Skeletal muscle tissue (tissue), 4 donors: ENCODE measurements around the gene SIGLEC9. TPM values are rescaled to one million over a fixed set of nuclear protein-coding genes. Genes with fewer than 3 reads are reported as not detected.
"Not testable (repeated sequence)": the region's sequence is repeated elsewhere in the genome, so short reads cannot be mapped to it uniquely, and the experiment has no call there.

Experiments used
- H3K27ac ChIP-seq: one replicate; pipeline ENCODE4 v1.7.0; 2013; ENCODE audit warnings: mild to moderate bottlenecking, low read depth, low read length, inconsistent platforms
- H3K27me3 ChIP-seq, 3 donors: one replicate each; pipeline ENCODE4 v1.7.0; 2013; ENCODE audit warnings: low read length in 3 of 3; ENCODE audit not compliant: control insufficient read depth in 3 of 3, insufficient read depth in 3 of 3
- H3K36me3 ChIP-seq, 3 donors: one replicate each; pipeline ENCODE4 v1.7.0; 2013; ENCODE audit warnings: low read length in 3 of 3; ENCODE audit not compliant: control insufficient read depth in 3 of 3, insufficient read depth in 3 of 3
- H3K4me1 ChIP-seq, 3 donors: one replicate each; pipeline ENCODE4 v1.7.0; 2013; ENCODE audit warnings: low read length in 3 of 3, mild to moderate bottlenecking in 3 of 3; ENCODE audit not compliant: control insufficient read depth in 3 of 3, insufficient read depth in 3 of 3
- H3K4me3 ChIP-seq, 3 donors: one replicate each; pipeline ENCODE4 v1.7.0; 2013; ENCODE audit warnings: low read length in 3 of 3
- H3K9ac ChIP-seq, 3 donors: one replicate each; pipeline ENCODE4 v1.7.0; 2013; ENCODE audit warnings: low read length in 3 of 3, mild to moderate bottlenecking in 3 of 3, moderate library complexity in 2 of 3, low read depth in 1 of 3
- H3K9me3 ChIP-seq, 3 donors: one replicate each; pipeline ENCODE4 v1.7.0; 2013; ENCODE audit warnings: low read length in 3 of 3; ENCODE audit not compliant: control insufficient read depth in 3 of 3
- total RNA-seq: library from RNA; depleted of rRNA; stranded (reverse); fragments of >200 nt; gene quantifications from one replicate; pipeline ENCODE4 v1.2.3, GENCODE V29; 2014
- donor health status: Osteomylitis.

Gene SIGLEC9
- total RNA-seq, 1 donor from 2014 or later: under 0.01 TPM

GRCh38 chr19:51139299-51140014, 14.8 kb downstream of the SIGLEC9 start:
- no peaks in the 10 kb centered on the region for H3K36me3 ChIP-seq
- peaks cover 0 to 2% (median 0%) of the 10 kb centered on the region in 3 donors for H3K9me3 ChIP-seq
- H3K4me3 ChIP-seq: no peak overlapping the region
- peak overlapping the region; percentile 69 for H3K27ac ChIP-seq
- no peak overlapping the region for H3K9ac ChIP-seq
- H3K27me3 ChIP-seq: peaks cover 0 to 23% (median 9%) of the 10 kb centered on the region in 3 donors
- H3K4me1 ChIP-seq: peaks cover 0 to 6% (median 0%) of the 10 kb centered on the region in 3 donors

GRCh38 chr19:51140441-51140840, 15.7 kb downstream of the SIGLEC9 start:
- Histone ChIP-seq H3K9ac (no peak overlapping the region), H3K4me1 (peaks cover 0 to 6% (median 0%) of the 10 kb centered on the region in 3 donors), H3K27me3 (peaks cover 0 to 23% (median 9%) of the 10 kb centered on the region in 3 donors), H3K27ac (peak overlapping the region; percentile 36), H3K4me3 (no peak overlapping the region), H3K9me3 (peaks cover 0 to 2% (median 0%) of the 10 kb centered on the region in 3 donors), H3K36me3 (no peaks in the 10 kb centered on the region)

- Histone ChIP-seq H3K9ac (no peak overlapping the region), H3K9me3 (peaks cover 0 to 2% (median 0%) of the 10 kb centered on the region in 3 donors), H3K36me3 (no peaks in the 10 kb centered on the region), H3K27ac (peak overlapping the region; percentile 44), H3K27me3 (peaks cover 0 to 23% (median 9%) of the 10 kb centered on the region in 3 donors), H3K4me1 (peaks cover 0 to 6% (median 0%) of the 10 kb centered on the region in 3 donors), H3K4me3 (no peak overlapping the region)
These were observed 16.5 kb downstream of the SIGLEC9 start for GRCh38 chr19:51141181-51141580.

- Histone ChIP-seq H3K4me3 (no peak within 1 kb of the TSS), H3K9me3 (no peaks in the 10 kb centered on the region), H3K36me3 (no peaks in the 10 kb centered on the region), H3K9ac (no peak within 1 kb of the TSS), H3K27ac (peak within 1 kb of the TSS; percentile 44), H3K27me3 (peaks cover 0 to 20% (median 9%) of the 10 kb centered on the region in 3 donors), H3K4me1 (peaks cover 0 to 6% (median 0%) of the 10 kb centered on the region in 3 donors)
These were observed 17.4 kb downstream of the SIGLEC9 start, which contains the start of gene SIGLEC7 for GRCh38 chr19:51142119-51142518. TSS of gene SIGLEC7 (plus strand) at chr19:51142301. CDS start at chr19:51142370, 69 bp downstream.

- H3K9ac ChIP-seq, H3K4me3 ChIP-seq, H3K4me1 ChIP-seq, H3K36me3 ChIP-seq, H3K9me3 ChIP-seq: not testable (repeated sequence)
- peak overlapping the region; percentile 44 for H3K27ac ChIP-seq
- peaks cover 0 to 17% (median 9%) of the 10 kb centered on the region in 3 donors for H3K27me3 ChIP-seq
These were observed 18.2 kb downstream of the SIGLEC9 start for GRCh38 chr19:51142809-51143475.

- no peak overlapping the region for H3K9ac ChIP-seq
- H3K9me3 ChIP-seq: no peaks in the 10 kb centered on the region
- peaks cover 0 to 12% (median 7%) of the 10 kb centered on the region in 3 donors for H3K27me3 ChIP-seq
- no peak overlapping the region for H3K4me3 ChIP-seq
- H3K27ac ChIP-seq: no peak overlapping the region
- H3K4me1 ChIP-seq: no peaks in the 10 kb centered on the region
- H3K36me3 ChIP-seq: no peaks in the 10 kb centered on the region
These were observed 18.8 kb downstream of the SIGLEC9 start for GRCh38 chr19:51143486-51143885.

- Histone ChIP-seq H3K36me3 (no peaks in the 10 kb centered on the region), H3K27ac (no peak overlapping the region), H3K9me3 (no peaks in the 10 kb centered on the region), H3K9ac (no peak overlapping the region), H3K4me3 (no peak overlapping the region), H3K27me3 (peaks cover 0 to 10% (median 4%) of the 10 kb centered on the region in 3 donors), H3K4me1 (no peaks in the 10 kb centered on the region)
These were observed 19.9 kb downstream of the SIGLEC9 start for GRCh38 chr19:51144482-51145045.

- Histone ChIP-seq H3K9me3 (peaks cover 0 to 4% (median 0%) of the 10 kb centered on the region in 3 donors), H3K36me3 (no peaks in the 10 kb centered on the region), H3K4me1 (no peaks in the 10 kb centered on the region), H3K27ac (no peak overlapping the region), H3K27me3 (peaks cover 0 to 7% (median 2%) of the 10 kb centered on the region in 3 donors), H3K4me3 (no peak overlapping the region), H3K9ac (no peak overlapping the region)
These were observed 21.3 kb downstream of the SIGLEC9 start for GRCh38 chr19:51145916-51146493.

GRCh38 chr19:51146751-51147150, 22.0 kb downstream of the SIGLEC9 start:
- Histone ChIP-seq H3K9me3 (peaks cover 0 to 5% (median 0%) of the 10 kb centered on the region in 3 donors), H3K4me1 (no peaks in the 10 kb centered on the region), H3K4me3 (no peak overlapping the region), H3K9ac (no peak overlapping the region), H3K36me3 (no peaks in the 10 kb centered on the region), H3K27me3 (peaks cover 0 to 5% (median 0%) of the 10 kb centered on the region in 3 donors), H3K27ac (no peak overlapping the region)
